H1 (cell line): Measurements from ENCODE around the gene GJB4. TPM values are rescaled to one million over a fixed set of nuclear protein-coding genes. Genes with fewer than 3 reads are reported as not detected.

Experiments
- CTCF ChIA-PET: fragments of 300-600 bp; sonication (Branson Sonifier 250); formaldehyde crosslinking; loops from one replicate; lab custom pipeline; 2021; ENCODE audit not compliant: partially characterized antibody; lab: Charles Lee
- POLR2A ChIA-PET: fragments of 300-600 bp; sonication (Branson Sonifier 250); formaldehyde crosslinking; loops from one replicate; lab custom pipeline; 2021; ENCODE audit warnings: inconsistent platforms; ENCODE audit not compliant: partially characterized antibody; lab: Charles Lee
- DNase-seq, 2 experiments: peaks; one replicate each; pipeline versions ENCODE4 v3.0.0 to v3.0.0-alpha.2; 2010 to 2022; ENCODE audit warnings: low spot score in 2 of 2, low read depth in 1 of 2, mixed read lengths in 1 of 2
- FAIRE-seq: peaks from 2 replicates; lab custom pipeline; 2011; peaks lifted over from hg19 to GRCh38; lab: Jason Lieb, UNC
- H2AFZ ChIP-seq: 2 replicates; pipeline ENCODE4 v1.8.1; 2012; ENCODE audit warnings: low read length, inconsistent platforms
- H2AK5ac ChIP-seq: 2 replicates; pipeline ENCODE4 v1.6.1; 2013; ENCODE audit warnings: low read depth, low read length
- H2BK120ac ChIP-seq: replicated peaks from 2 replicates; pipeline ENCODE3; 2013; ENCODE audit warnings: low read depth, low read length, inconsistent platforms
- H2BK12ac ChIP-seq: 2 replicates; pipeline ENCODE4 v1.6.1; 2013; ENCODE audit warnings: low read depth, low read length
- H2BK15ac ChIP-seq: 2 replicates; pipeline ENCODE4 v1.6.1; 2013; ENCODE audit warnings: low read length
- H2BK20ac ChIP-seq: 2 replicates; pipeline ENCODE4 v1.6.1; 2013; ENCODE audit warnings: low read length
- H2BK5ac ChIP-seq: 2 replicates; pipeline ENCODE4 v1.6.1; 2013; ENCODE audit warnings: low read depth, low read length
- H3K14ac ChIP-seq: 2 replicates; pipeline ENCODE4 v1.6.1; 2013; ENCODE audit warnings: inconsistent platforms; ENCODE audit not compliant: insufficient read length
- H3K18ac ChIP-seq: 2 replicates; pipeline ENCODE4 v1.6.1; 2013; ENCODE audit warnings: low read length; ENCODE audit errors: extremely low read depth
- H3K23ac ChIP-seq: 2 replicates; pipeline ENCODE4 v1.6.1; 2013; ENCODE audit warnings: inconsistent platforms; ENCODE audit not compliant: insufficient read length
- H3K23me2 ChIP-seq: 2 replicates; pipeline ENCODE4 v1.6.1; 2013; ENCODE audit warnings: low read depth, low read length
- H3K27ac ChIP-seq: 2 replicates; pipeline ENCODE4 v1.6.1; 2011; ENCODE audit warnings: low read depth, low read length, inconsistent platforms
- H3K27me3 ChIP-seq, 4 experiments: replicated peaks in 1 of 4; 1 replicate in 1 of 4; 2 replicates in 3 of 4; pipeline versions ENCODE4 v1.6.1 to v1.8.1; 2011 to 2013; ENCODE audit warnings: low read length in 3 of 4, mild to moderate bottlenecking in 3 of 4, inconsistent platforms in 2 of 4, mixed read lengths in 2 of 4, moderate library complexity in 1 of 4; ENCODE audit not compliant: control insufficient read depth in 3 of 4, insufficient read depth in 3 of 4; ENCODE audit errors: extremely low read depth in 1 of 4
- H3K36me3 ChIP-seq, 4 experiments: 2 replicates each; pipeline versions ENCODE4 v1.6.1 to v1.8.1; 2011 to 2013; ENCODE audit warnings: mild to moderate bottlenecking in 4 of 4, low read length in 3 of 4, moderate library complexity in 2 of 4, control low read depth in 1 of 4, inconsistent platforms in 1 of 4; ENCODE audit not compliant: insufficient read depth in 4 of 4, control insufficient read depth in 2 of 4
- H3K4ac ChIP-seq: replicated peaks from 2 replicates; pipeline ENCODE3; 2013; ENCODE audit warnings: low read length, low read depth, mixed read lengths, inconsistent platforms; ENCODE audit not compliant: insufficient read length
- H3K4me1 ChIP-seq, 4 experiments: replicated peaks in 1 of 4; 1 replicate in 1 of 4; 2 replicates in 3 of 4; pipeline versions ENCODE4 v1.6.1 to v1.8.1; 2011 to 2013; ENCODE audit warnings: low read length in 3 of 4, inconsistent platforms in 2 of 4, mixed read lengths in 1 of 4; ENCODE audit not compliant: insufficient read depth in 4 of 4, control insufficient read depth in 3 of 4
- H3K4me2 ChIP-seq, 2 experiments: 2 replicates each; pipeline versions ENCODE4 v1.6.1 to v1.8.1; 2011 to 2013; ENCODE audit warnings: low read depth in 2 of 2, low read length in 2 of 2, control low read depth in 1 of 2, inconsistent platforms in 1 of 2, mild to moderate bottlenecking in 1 of 2; ENCODE audit not compliant: insufficient read depth in 1 of 2
- H3K4me3 ChIP-seq, 4 experiments: fragments of 200-600, 300-600 bp in 1 of 4; sonication (generic), shearing (Covaris generic), sonication (Bioruptor Twin) in 1 of 4; 2 replicates each; pipeline versions ENCODE4 v1.5.1 to v1.8.1; 2011 to 2016; ENCODE audit warnings: low read length in 4 of 4, low read depth in 3 of 4, control low read depth in 2 of 4, inconsistent platforms in 2 of 4, mild to moderate bottlenecking in 2 of 4, mixed read lengths in 1 of 4, moderate library complexity in 1 of 4; ENCODE audit not compliant: insufficient read depth in 2 of 4; ENCODE audit errors: extremely low read depth in 1 of 4
- H3K56ac ChIP-seq: replicated peaks from 2 replicates; pipeline ENCODE3; 2013; ENCODE audit warnings: low read depth, mild to moderate bottlenecking, mixed read lengths, low read length, inconsistent platforms; ENCODE audit not compliant: insufficient read length
- H3K79me1 ChIP-seq: 2 replicates; pipeline ENCODE4 v1.6.1; 2013; ENCODE audit warnings: low read depth, low read length, control low read depth
- H3K79me2 ChIP-seq, 2 experiments: 2 replicates each; pipeline versions ENCODE4 v1.6.1 to v1.8.1; 2012 to 2013; ENCODE audit warnings: low read length in 2 of 2, mild to moderate bottlenecking in 2 of 2, inconsistent platforms in 1 of 2; ENCODE audit not compliant: insufficient read depth in 2 of 2, control insufficient read depth in 1 of 2
- H3K9ac ChIP-seq, 4 experiments: replicated peaks in 1 of 4; 1 replicate in 1 of 4; 2 replicates in 3 of 4; pipeline versions ENCODE4 v1.6.1 to v1.8.1; 2011 to 2013; ENCODE audit warnings: low read depth in 3 of 4, low read length in 3 of 4, control low read depth in 2 of 4, mild to moderate bottlenecking in 2 of 4, moderate library complexity in 2 of 4, inconsistent platforms in 1 of 4; ENCODE audit errors: extremely low read depth in 1 of 4
- H3K9me3 ChIP-seq, 2 experiments: 2 replicates each; pipeline versions ENCODE4 v1.6.1 to v1.8.1; 2012 to 2013; ENCODE audit warnings: mild to moderate bottlenecking in 2 of 2, moderate library complexity in 2 of 2, control low read depth in 1 of 2, inconsistent platforms in 1 of 2, low read depth in 1 of 2, low read length in 1 of 2, mixed read lengths in 1 of 2; ENCODE audit not compliant: insufficient read depth in 2 of 2
- H4K20me1 ChIP-seq, 2 experiments: replicated peaks in 1 of 2; 2 replicates each; pipeline versions ENCODE3 to v1.8.1; 2011 to 2013; ENCODE audit warnings: inconsistent platforms in 2 of 2, low read length in 2 of 2, mild to moderate bottlenecking in 1 of 2; ENCODE audit not compliant: insufficient read depth in 2 of 2, control insufficient read depth in 1 of 2
- H4K5ac ChIP-seq: 2 replicates; pipeline ENCODE4 v1.6.1; 2013; ENCODE audit warnings: low read length, low read depth, mixed read lengths, inconsistent platforms; ENCODE audit not compliant: insufficient read length
- H4K8ac ChIP-seq: 2 replicates; pipeline ENCODE4 v1.8.0; 2013; ENCODE audit warnings: mild to moderate bottlenecking, moderate library complexity, low read length, inconsistent platforms; ENCODE audit not compliant: insufficient read depth; ENCODE audit errors: extremely low read depth
- H4K91ac ChIP-seq: replicated peaks from 2 replicates; pipeline ENCODE3; 2013; ENCODE audit warnings: low read length, mixed read lengths, inconsistent platforms; ENCODE audit not compliant: insufficient read length
- CBX5 ChIP-seq: fragments of 300-800, 300-1000 bp; sonication (generic); IDR thresholded peaks from 2 replicates; pipeline ENCODE4 v1.7.1; 2016; ENCODE audit warnings: antibody characterized with exemption, low read length, low read depth
- CEBPB ChIP-seq: IDR thresholded peaks from 2 replicates; pipeline ENCODE4 v1.6.1; 2012; ENCODE audit warnings: low read depth, low read length
- CHD1 ChIP-seq: IDR thresholded peaks from 2 replicates; pipeline ENCODE4 v1.6.1; 2012; ENCODE audit warnings: low read depth, low read length, improper control_type of control experiment
- CREB1 ChIP-seq: IDR thresholded peaks from 2 replicates; pipeline ENCODE4 v1.6.1; 2012; ENCODE audit warnings: inconsistent platforms
- KDM5A ChIP-seq: fragments of 200-600 bp; IDR thresholded peaks from 2 replicates; pipeline ENCODE4 v1.7.1; 2012; ENCODE audit warnings: mild to moderate bottlenecking, low read length, inconsistent platforms, mixed read lengths
- POU5F1 ChIP-seq: IDR thresholded peaks from 2 replicates; pipeline ENCODE4 v1.6.1; 2011; ENCODE audit warnings: low read depth, mild to moderate bottlenecking, low read length, moderate library complexity
- TBP ChIP-seq: IDR thresholded peaks from 2 replicates; pipeline ENCODE4 v1.6.1; 2011; ENCODE audit warnings: low read depth, low read length, improper control_type of control experiment
- WGBS, 2 experiments: shearing (Covaris generic) in 1 of 2; methylation state at CpG; one replicate each; pipeline versions ENCODE4 v1.1.6 to v1.1.7; 2013 to 2015; ENCODE audit warnings: low lambda C conversion rate in 2 of 2, mixed read lengths in 2 of 2, inconsistent platforms in 1 of 2, low coverage in 1 of 2, missing lambda C conversion rate in 1 of 2; ENCODE audit not compliant: insufficient replicate concordance in 2 of 2, insufficient coverage in 1 of 2, insufficient read length in 1 of 2; ENCODE audit errors: extremely low coverage in 1 of 2, missing lambda C conversion rate in 1 of 2; 5-methylcytosine and 5-hydroxymethylcytosine counted together
- polyA plus RNA-seq, 7 experiments: library from polyadenylated mRNA; depleted of rRNA in 3 of 7; stranded (reverse) in 5 of 7; unstranded in 2 of 7; fragments of >200 nt in 5 of 7; fragments of 200-250 nt in 2 of 7; gene quantifications; 1 replicate in 5 of 7; 2 replicates in 1 of 7; 4 replicates in 1 of 7; pipeline versions ENCODE4 v1.2.1 to v1.2.3, GENCODE V29; 2011 to 2013; ENCODE audit warnings: missing spikeins in 2 of 7, mixed read lengths in 2 of 7
- total RNA-seq: library from RNA; stranded (reverse); fragmentation: NEBNext Ultra II Directional; extraction: Animal tissue kit (Norgen Biotek cat#: 25700); gene quantifications from 2 replicates; pipeline ENCODE4 v1.2.1, GENCODE V29; 2021

The GJB4 gene
- total and polyA plus RNA-seq, 2 of the 8 experiments (the other 6 are each of a cell fraction or from before 2014, with no cell fraction given), result 0.20 to 0.41 TPM

GRCh38 chr1:34761176-34761761 lies 1.7 kb downstream of the GJB4 start:
- H3K9me3 ChIP-seq, result no peaks in the 10 kb centered on the region; a peak in 1 of 4 replicates

More at GRCh38 chr1:34761176-34761761, 1.7 kb downstream of the GJB4 start:
- Histone ChIP-seq H3K9ac (no peak overlapping the region), H3K4me2 (no peak overlapping the region), H3K4me1 (peaks cover 5 to 20% (median 8%) of the 10 kb centered on the region in 4 experiments)
- TF ChIP-seq CBX5 (no peak), CREB1 (no peak), KDM5A (no peak), CHD1 (no peak), POU5F1 (no peak), CEBPB (no peak), TBP (no peak)
- TF ChIP-seq, all 59 proteins: peak for 0
- DNase-seq, result no peak
- 94% methylated on average over 33 of the region's 33 CpGs; no CpG with 5 or more reads in 1 of the 2 experiments for WGBS, 2 experiments
- POLR2A ChIA-PET, result no interaction called here
- Histone ChIP-seq H3K27me3 (no peaks in the 10 kb centered on the region; a peak in 1 of 7 replicates), H4K20me1 (no peaks in the 10 kb centered on the region), H3K14ac (no peak overlapping the region), H4K91ac (peak overlapping the region; percentile 15), H3K4ac (peak overlapping the region; percentile 15), H2AK5ac (no peak overlapping the region), H2AFZ (no peak overlapping the region), H4K8ac (peak overlapping the region; percentile 41; the same call in 1 of the 2 replicates), H3K27ac (no peak overlapping the region), H3K4me3 (no peak overlapping the region), H2BK5ac (peak overlapping the region; percentile 4; the same call in 1 of the 2 replicates), H2BK120ac (no peak overlapping the region), H2BK12ac (peak overlapping the region; percentile 35; the same call in 1 of the 2 replicates), H3K18ac (no peak overlapping the region), H3K79me1 (no peaks in the 10 kb centered on the region), H3K79me2 (no peaks in the 10 kb centered on the region), H2BK20ac (no peak overlapping the region), H3K23me2 (no peaks in the 10 kb centered on the region), H3K56ac (no peak overlapping the region), H2BK15ac (peak overlapping the region; percentile 50; the same call in 1 of the 2 replicates), H3K23ac (no peak overlapping the region), H3K36me3 (no peaks in the 10 kb centered on the region), H4K5ac (no peak overlapping the region)
- FAIRE-seq, result no peak
- CTCF ChIA-PET, result interaction anchor here (1.3 kb wide), 1 partner anchor 10 kb away, joined by 3 read pairs; no protein-coding TSS in a partner anchor
